ENCODE results near the gene PHKG1. TPM values are rescaled to one million over a fixed set of nuclear protein-coding genes. Genes with fewer than 3 reads are reported as not detected.

The PHKG1 gene
- total and polyA plus RNA-seq, 2 of the 4 experiments (the other 2 are of a cell fraction), result 0.62 to 0.72 TPM

DNA sequence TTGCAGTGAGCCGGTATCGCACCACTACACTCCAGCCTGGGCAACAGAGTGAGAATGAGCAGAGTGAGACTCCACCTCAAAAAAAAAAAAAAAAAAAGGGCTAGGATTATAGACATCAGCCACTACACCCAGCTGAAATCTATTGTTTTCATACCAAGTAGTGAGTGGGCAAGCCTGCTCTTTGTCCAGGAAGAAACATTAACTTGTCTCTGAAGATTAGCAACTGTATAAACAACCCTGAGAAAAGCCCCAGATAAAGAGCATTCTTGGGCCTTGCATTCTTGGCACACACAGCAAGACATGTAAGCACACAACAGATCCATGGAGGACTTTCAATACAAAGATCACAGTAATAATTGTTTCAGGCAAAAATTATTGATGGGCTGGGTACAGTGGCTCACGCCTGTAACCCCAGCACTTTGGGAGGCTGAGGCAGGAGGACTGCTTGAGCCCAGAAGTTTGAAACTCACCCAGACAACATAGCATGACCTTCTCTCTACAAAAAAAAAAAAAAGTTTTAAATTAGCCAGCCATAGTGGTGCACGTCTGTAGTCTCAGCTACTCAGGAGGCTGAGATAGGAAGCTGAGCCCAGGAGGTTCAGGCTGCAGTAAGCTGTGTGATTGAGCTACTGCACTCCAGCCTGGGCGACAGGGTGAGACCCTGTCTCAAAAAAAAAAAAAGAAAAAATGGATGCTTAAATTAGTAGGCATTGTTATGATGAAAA lies 45.9 kb downstream of the PHKG1 start:
- H3K79me1 ChIP-seq (ENCODE audit: low read depth in 1 of 2, low read length in 2 of 2), result peaks cover 18 to 29% of the 10 kb centered on the region in 2 experiments
- H4K20me1 ChIP-seq (ENCODE audit: insufficient read depth, low read length), result no peaks in the 10 kb centered on the region
- H3K36me3 ChIP-seq (ENCODE audit: control insufficient read depth, insufficient read depth, low read length), result peaks cover 3% of the 10 kb centered on the region; the same call in 1 of the 2 replicates
- H3K14ac ChIP-seq (replicated peaks; ENCODE audit: low read depth, low read length), result peak overlapping the region; percentile 66; the same call in 1 of the 2 replicates
- intact Hi-C loops (cut with micrococcal nuclease) (loop anchor here (2.0 kb wide), 1 partner anchor 16 kb away; no protein-coding TSS in a partner anchor), in situ Hi-C loops (cut with MboI; ENCODE audit: low sequenced_read_pairs) (no loop called here), dilution Hi-C loops (cut with HindIII; ENCODE audit: low sequenced_read_pairs, unreplicated experiment) (no loop called here)
- DNase-seq (peak; percentile 88), ATAC-seq (ENCODE audit: low read depth) (peak; percentile 5; the same call in 1 of the 2 replicates)
- H3K4ac ChIP-seq (ENCODE audit: low read depth, low read length), result peak overlapping the region; percentile 66
- ChIA-PET CTCF (no interaction called here), POLR2A (ENCODE audit: unreplicated experiment) (no interaction called here)
- peak overlapping the region; percentile 65 for H4K91ac ChIP-seq (ENCODE audit: insufficient read depth, low read depth, low read length)
- WGBS, 2 experiments (ENCODE audit: extremely low coverage in 2 of 2, insufficient read length in 1 of 2), result 0% methylated on average over 1 of the region's 5 CpGs; no CpG with 5 or more reads in 1 of the 2 experiments
- H3K27me3 ChIP-seq (ENCODE audit: control insufficient read depth, insufficient read depth, low read length), result no peaks in the 10 kb centered on the region
- H4K5ac ChIP-seq (ENCODE audit: low read depth, low read length), result peak overlapping the region; percentile 43
- H2BK120ac ChIP-seq (ENCODE audit: low read depth, low read length), result no peak overlapping the region; the same call in 1 of the 2 replicates
- BruUV-seq (replicated peaks), result no TSS peak
- H3K27ac ChIP-seq (ENCODE audit: insufficient read depth, low read length), result peak overlapping the region; percentile 91
- H3K9ac ChIP-seq (ENCODE audit: low read depth, low read length), result peak overlapping the region; percentile 19; the same call in 1 of the 2 replicates
- H3K4me1 ChIP-seq (ENCODE audit: control insufficient read depth, insufficient read depth, low read length), result peaks cover 8% of the 10 kb centered on the region
- H2BK15ac ChIP-seq (ENCODE audit: low read depth, low read length), result no peak overlapping the region
- peak overlapping the region; percentile 41 for H3K4me2 ChIP-seq (ENCODE audit: low read depth, low read length)
- H2AK5ac ChIP-seq (ENCODE audit: low read depth, low read length), result peak overlapping the region; percentile 82; the same call in 1 of the 2 replicates
- H3K56ac ChIP-seq (ENCODE audit: extremely low read depth, insufficient read depth, low read length), result no peak overlapping the region
- H3K9me1 ChIP-seq (ENCODE audit: insufficient read depth, low read length), result peaks cover 4% of the 10 kb centered on the region; the same call in 1 of the 2 replicates
- H2BK5ac ChIP-seq (ENCODE audit: low read depth, low read length, poor library complexity, severe bottlenecking), result peak overlapping the region; percentile 77
- H3K18ac ChIP-seq (ENCODE audit: low read depth, low read length), result peak overlapping the region; percentile 58
- H3K4me3 ChIP-seq (ENCODE audit: insufficient read depth, low read depth, low read length), result no peak overlapping the region
- H2AFZ ChIP-seq (replicated peaks; ENCODE audit: low read length, poor library complexity), result no peak overlapping the region
- no peaks in the 10 kb centered on the region for H3K9me3 ChIP-seq (ENCODE audit: control insufficient read depth, insufficient read depth, low read length)
- peak overlapping the region; percentile 72 for H2AK9ac ChIP-seq (replicated peaks; ENCODE audit: low read depth, low read length, poor library complexity)
- peak overlapping the region in 1 of 2 experiments; percentile 51; a peak in 2 of 4 replicates for H4K8ac ChIP-seq (ENCODE audit: low read depth in 2 of 2, low read length in 2 of 2)
- peak overlapping the region; percentile 42; the same call in 1 of the 2 replicates for H2BK20ac ChIP-seq (ENCODE audit: low read depth, low read length)
- no peak overlapping the region for H3K23ac ChIP-seq (ENCODE audit: low read depth, low read length)
- no peak for TF ChIP-seq RFX5 (IDR thresholded peaks at IDR 0.05; ENCODE audit: low read depth, low read length)
- no peak for TF ChIP-seq ELK1 (IDR thresholded peaks at IDR 0.05; ENCODE audit: borderline replicate concordance, low read depth, low read length)
- TF ChIP-seq CEBPB (IDR thresholded peaks at IDR 0.05; ENCODE audit: low read depth, low read length), result no peak
- no peak for TF ChIP-seq MXI1 (IDR thresholded peaks at IDR 0.05; ENCODE audit: borderline replicate concordance, low read depth, low read length)
- TF ChIP-seq POLR2A (IDR thresholded peaks at IDR 0.05; ENCODE audit: low read depth, low read length), result no peak
- no peak for TF ChIP-seq CHD1 (IDR thresholded peaks at IDR 0.05; ENCODE audit: low read depth, low read length)
- TF ChIP-seq BHLHE40 (IDR thresholded peaks at IDR 0.05; ENCODE audit: low read depth, low read length), result no peak
- TF ChIP-seq RCOR1 (IDR thresholded peaks at IDR 0.05; ENCODE audit: insufficient replicate concordance, low read length), result no peak
- no peak for TF ChIP-seq MAFK (IDR thresholded peaks at IDR 0.05; ENCODE audit: low read depth, low read length)
- TF ChIP-seq RAD21 (IDR thresholded peaks at IDR 0.05; ENCODE audit: low read length), result no peak
- TF ChIP-seq MAZ (IDR thresholded peaks at IDR 0.05; ENCODE audit: borderline replicate concordance, low read depth, low read length), result no peak
- TF ChIP-seq FOS (IDR thresholded peaks at IDR 0.05; ENCODE audit: low read depth, low read length), result no peak
- TF ChIP-seq, protein P1, sequence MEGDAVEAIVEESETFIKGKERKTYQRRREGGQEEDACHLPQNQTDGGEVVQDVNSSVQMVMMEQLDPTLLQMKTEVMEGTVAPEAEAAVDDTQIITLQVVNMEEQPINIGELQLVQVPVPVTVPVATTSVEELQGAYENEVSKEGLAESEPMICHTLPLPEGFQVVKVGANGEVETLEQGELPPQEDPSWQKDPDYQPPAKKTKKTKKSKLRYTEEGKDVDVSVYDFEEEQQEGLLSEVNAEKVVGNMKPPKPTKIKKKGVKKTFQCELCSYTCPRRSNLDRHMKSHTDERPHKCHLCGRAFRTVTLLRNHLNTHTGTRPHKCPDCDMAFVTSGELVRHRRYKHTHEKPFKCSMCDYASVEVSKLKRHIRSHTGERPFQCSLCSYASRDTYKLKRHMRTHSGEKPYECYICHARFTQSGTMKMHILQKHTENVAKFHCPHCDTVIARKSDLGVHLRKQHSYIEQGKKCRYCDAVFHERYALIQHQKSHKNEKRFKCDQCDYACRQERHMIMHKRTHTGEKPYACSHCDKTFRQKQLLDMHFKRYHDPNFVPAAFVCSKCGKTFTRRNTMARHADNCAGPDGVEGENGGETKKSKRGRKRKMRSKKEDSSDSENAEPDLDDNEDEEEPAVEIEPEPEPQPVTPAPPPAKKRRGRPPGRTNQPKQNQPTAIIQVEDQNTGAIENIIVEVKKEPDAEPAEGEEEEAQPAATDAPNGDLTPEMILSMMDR (conservative IDR thresholded peaks at IDR 0.05; ENCODE audit: low read depth, low read length), result no peak
- no peak for TF ChIP-seq SMC3 (IDR thresholded peaks at IDR 0.05; ENCODE audit: low read depth, low read length)
